ENCODE measurements around the gene LSM12.

DNA sequence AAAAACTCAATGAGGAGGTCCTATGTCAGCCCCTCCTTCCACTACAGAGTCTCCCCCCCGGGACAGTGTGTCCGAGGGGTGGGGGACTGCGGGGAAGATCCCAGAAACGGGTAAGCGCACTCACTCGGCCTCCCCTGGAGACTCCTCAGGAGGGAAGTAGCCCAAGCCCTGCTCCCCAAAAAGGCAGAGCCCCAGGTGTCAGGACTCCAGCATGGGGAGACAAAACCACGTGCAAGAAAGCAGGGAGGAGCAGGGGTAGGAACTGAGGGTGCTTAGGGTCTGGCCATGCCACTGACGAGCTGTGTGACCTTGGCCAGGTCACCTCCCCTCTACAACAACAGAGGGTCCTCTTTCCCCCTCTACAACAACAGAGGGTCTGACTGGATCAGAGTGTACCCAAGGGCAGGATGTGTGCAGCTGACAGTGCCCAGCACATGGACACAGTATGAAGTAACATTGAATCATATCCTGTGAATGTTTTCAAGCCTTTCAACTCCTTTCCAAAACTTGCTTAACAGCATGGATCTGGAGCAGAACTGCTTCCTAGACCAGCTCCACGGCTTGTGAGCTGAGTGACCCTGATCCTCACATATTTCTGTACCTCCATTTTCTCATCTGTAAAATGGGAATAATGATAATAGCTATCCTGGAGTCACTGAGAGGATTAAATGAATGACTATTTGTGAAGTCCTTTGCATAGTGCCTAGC, 64.2 kb downstream of the LSM12 start:
- TF ChIP-seq BCL11A (IDR thresholded peaks at IDR 0.05; ENCODE audit: low read depth in 2 of 2, low read length in 2 of 2) (no peak), RNF2 (IDR thresholded peaks at IDR 0.05; ENCODE audit: borderline replicate concordance, low read depth, low read length, missing control alignments, poor library complexity, severe bottlenecking) (no peak), TAF1 (IDR thresholded peaks at IDR 0.05; ENCODE audit: low read depth, low read length) (no peak), BACH1 (IDR thresholded peaks at IDR 0.05; ENCODE audit: low read length) (no peak), POLR2A (IDR thresholded peaks at IDR 0.05; ENCODE audit: control extremely low read depth in 1 of 2, low read depth in 2 of 2, low read length in 2 of 2) (no peak), EP300 (IDR thresholded peaks at IDR 0.05; ENCODE audit: borderline replicate concordance in 1 of 2, low read depth in 2 of 2, low read length in 2 of 2) (no peak), EGR1 (IDR thresholded peaks at IDR 0.05; ENCODE audit: borderline replicate concordance, low read depth, low read length) (no peak), EZH2 (IDR thresholded peaks at IDR 0.05; ENCODE audit: low read depth, low read length, severe bottlenecking) (no peak), CEBPB (IDR thresholded peaks at IDR 0.05; ENCODE audit: low read depth, low read length) (no peak)
- TF ChIP-seq, protein P1, sequence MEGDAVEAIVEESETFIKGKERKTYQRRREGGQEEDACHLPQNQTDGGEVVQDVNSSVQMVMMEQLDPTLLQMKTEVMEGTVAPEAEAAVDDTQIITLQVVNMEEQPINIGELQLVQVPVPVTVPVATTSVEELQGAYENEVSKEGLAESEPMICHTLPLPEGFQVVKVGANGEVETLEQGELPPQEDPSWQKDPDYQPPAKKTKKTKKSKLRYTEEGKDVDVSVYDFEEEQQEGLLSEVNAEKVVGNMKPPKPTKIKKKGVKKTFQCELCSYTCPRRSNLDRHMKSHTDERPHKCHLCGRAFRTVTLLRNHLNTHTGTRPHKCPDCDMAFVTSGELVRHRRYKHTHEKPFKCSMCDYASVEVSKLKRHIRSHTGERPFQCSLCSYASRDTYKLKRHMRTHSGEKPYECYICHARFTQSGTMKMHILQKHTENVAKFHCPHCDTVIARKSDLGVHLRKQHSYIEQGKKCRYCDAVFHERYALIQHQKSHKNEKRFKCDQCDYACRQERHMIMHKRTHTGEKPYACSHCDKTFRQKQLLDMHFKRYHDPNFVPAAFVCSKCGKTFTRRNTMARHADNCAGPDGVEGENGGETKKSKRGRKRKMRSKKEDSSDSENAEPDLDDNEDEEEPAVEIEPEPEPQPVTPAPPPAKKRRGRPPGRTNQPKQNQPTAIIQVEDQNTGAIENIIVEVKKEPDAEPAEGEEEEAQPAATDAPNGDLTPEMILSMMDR (IDR thresholded peaks at IDR 0.05; ENCODE audit: control extremely low read depth in 1 of 3, insufficient read depth in 1 of 3, low read depth in 1 of 3, low read length in 3 of 3): no peak
- TF ChIP-seq, protein P2, sequence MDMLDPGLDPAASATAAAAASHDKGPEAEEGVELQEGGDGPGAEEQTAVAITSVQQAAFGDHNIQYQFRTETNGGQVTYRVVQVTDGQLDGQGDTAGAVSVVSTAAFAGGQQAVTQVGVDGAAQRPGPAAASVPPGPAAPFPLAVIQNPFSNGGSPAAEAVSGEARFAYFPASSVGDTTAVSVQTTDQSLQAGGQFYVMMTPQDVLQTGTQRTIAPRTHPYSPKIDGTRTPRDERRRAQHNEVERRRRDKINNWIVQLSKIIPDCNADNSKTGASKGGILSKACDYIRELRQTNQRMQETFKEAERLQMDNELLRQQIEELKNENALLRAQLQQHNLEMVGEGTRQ (IDR thresholded peaks at IDR 0.05; ENCODE audit: low read length): no peak
- TF ChIP-seq, protein P3, sequence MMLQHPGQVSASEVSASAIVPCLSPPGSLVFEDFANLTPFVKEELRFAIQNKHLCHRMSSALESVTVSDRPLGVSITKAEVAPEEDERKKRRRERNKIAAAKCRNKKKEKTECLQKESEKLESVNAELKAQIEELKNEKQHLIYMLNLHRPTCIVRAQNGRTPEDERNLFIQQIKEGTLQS (IDR thresholded peaks at IDR 0.05; ENCODE audit: insufficient read depth, low read depth, low read length): no peak

All from H1 (cell line).